ENCODE measurements around the gene SNAP91.

- TF ChIP-seq POLR2AphosphoS5 (IDR thresholded peaks at IDR 0.05; ENCODE audit: low read depth, low read length): no peak
- no peak for TF ChIP-seq FOXP2 (optimal IDR thresholded peaks at IDR 0.05; ENCODE audit: borderline replicate concordance, extremely low read depth, extremely low read length, insufficient read depth)
- TF ChIP-seq TAF1 (IDR thresholded peaks at IDR 0.05; ENCODE audit: borderline replicate concordance, insufficient read depth, low read length): no peak
- TF ChIP-seq REST (IDR thresholded peaks at IDR 0.05; ENCODE audit: insufficient read depth in 1 of 2, low read depth in 2 of 2, low read length in 2 of 2): no peak
- no peak for TF ChIP-seq SIN3A (IDR thresholded peaks at IDR 0.05; ENCODE audit: borderline replicate concordance, insufficient read depth, low read length)
These were observed 343 bp downstream of the SNAP91 start for GRCh38 chr6:83708546-83708969.

Measured in PFSK-1 (cell line).